ENCODE measurements around the gene FAM193A. TPM values are rescaled to one million over a fixed set of nuclear protein-coding genes. Genes with fewer than 3 reads are reported as not detected.

FAM193A gene
- total RNA-seq, 1 experiment from 2014 or later: 13.6 TPM

- Histone ChIP-seq H3K4me3 (ENCODE audit: low read length) (no peak overlapping the region), H3K9ac (ENCODE audit: low read length) (no peak overlapping the region), H3K4me1 (ENCODE audit: insufficient read depth, low read length) (no peaks in the 10 kb centered on the region), H3F3A (ENCODE audit: low read length, unreplicated experiment) (no peaks in the 10 kb centered on the region), H3K27ac (ENCODE audit: low read length) (no peak overlapping the region), H3K9me3 (ENCODE audit: low read length) (no peaks in the 10 kb centered on the region), H3K9me2 (replicated peaks; ENCODE audit: low read length) (no peaks in the 10 kb centered on the region), H2AFZ (ENCODE audit: low read length) (no peak overlapping the region), H3K79me2 (ENCODE audit: low read length) (no peaks in the 10 kb centered on the region), H3K4me2 (ENCODE audit: low read length) (no peak overlapping the region), H3K27me3 (ENCODE audit: low read length) (no peaks in the 10 kb centered on the region), H3K36me3 (ENCODE audit: low read depth, low read length) (peaks cover under 1% of the 10 kb centered on the region; the same call in 1 of the 2 replicates), H4K20me1 (ENCODE audit: low read length) (no peaks in the 10 kb centered on the region)
- intact Hi-C loops (cut with micrococcal nuclease): no loop called here
- ChIA-PET POLR2A (ENCODE audit: unreplicated experiment) (no interaction called here), CTCF (no interaction called here)
- no peak for TF ChIP-seq CTCF (conservative IDR thresholded peaks at IDR 0.05; ENCODE audit: low read depth, low read length)
- TF ChIP-seq EZH2 (IDR thresholded peaks at IDR 0.05; ENCODE audit: low read length, unreplicated experiment): no peak
- no peak for TF ChIP-seq EZH2phosphoT487 (IDR thresholded peaks at IDR 0.05; ENCODE audit: borderline replicate concordance, low read length)
- ATAC-seq (no peak), DNase-seq (no peak)
- no TSS peak for BruUV-seq (replicated peaks)
Observed at GRCh38 chr4:2685541-2685940, 149.1 kb downstream of the FAM193A start.

- H3K9me3 ChIP-seq (ENCODE audit: low read length): no peaks in the 10 kb centered on the region
- CTCF ChIA-PET: no interaction called here
- no peak overlapping the region for H3K4me3 ChIP-seq (ENCODE audit: low read length)
- no peaks in the 10 kb centered on the region for H3K79me2 ChIP-seq (ENCODE audit: low read length)
- H3K9ac ChIP-seq (ENCODE audit: low read length): no peak overlapping the region
- no peak overlapping the region for H3K4me2 ChIP-seq (ENCODE audit: low read length)
- no peaks in the 10 kb centered on the region for H3K4me1 ChIP-seq (ENCODE audit: insufficient read depth, low read length)
- no peaks in the 10 kb centered on the region for H3K9me2 ChIP-seq (replicated peaks; ENCODE audit: low read length)
- no peak for DNase-seq
- POLR2A ChIA-PET (ENCODE audit: unreplicated experiment): interaction anchor here (0.6 kb wide), 1 partner anchor 150 kb away, joined by 4 read pairs; the partner anchor contains the start of gene FAM193A
- no peak overlapping the region for H3K27ac ChIP-seq (ENCODE audit: low read length)
- H2AFZ ChIP-seq (ENCODE audit: low read length): no peak overlapping the region
- no peaks in the 10 kb centered on the region for H3F3A ChIP-seq (ENCODE audit: low read length, unreplicated experiment)
- H4K20me1 ChIP-seq (ENCODE audit: low read length): no peaks in the 10 kb centered on the region
- H3K36me3 ChIP-seq (ENCODE audit: low read depth, low read length): peaks cover 4% of the 10 kb centered on the region; the same call in 1 of the 2 replicates
- ATAC-seq: no peak
- H3K27me3 ChIP-seq (ENCODE audit: low read length): no peaks in the 10 kb centered on the region
- TF ChIP-seq EZH2 (IDR thresholded peaks at IDR 0.05; ENCODE audit: low read length, unreplicated experiment): no peak
- no peak for TF ChIP-seq EZH2phosphoT487 (IDR thresholded peaks at IDR 0.05; ENCODE audit: borderline replicate concordance, low read length)
- no peak for TF ChIP-seq CTCF (conservative IDR thresholded peaks at IDR 0.05; ENCODE audit: low read depth, low read length)
- intact Hi-C loops (cut with micrococcal nuclease): no loop called here
- BruUV-seq (replicated peaks): no TSS peak
Observed at GRCh38 chr4:2686379-2687265, 150.2 kb downstream of the FAM193A start.

GRCh38 chr4:2688281-2688680 lies 151.8 kb downstream of the FAM193A start:
- Histone ChIP-seq H3K79me2 (ENCODE audit: low read length) (no peaks in the 10 kb centered on the region), H2AFZ (ENCODE audit: low read length) (no peak overlapping the region), H3K9ac (ENCODE audit: low read length) (no peak overlapping the region), H3K9me2 (replicated peaks; ENCODE audit: low read length) (no peaks in the 10 kb centered on the region), H3K36me3 (ENCODE audit: low read depth, low read length) (peaks cover 4% of the 10 kb centered on the region; the same call in 1 of the 2 replicates), H4K20me1 (ENCODE audit: low read length) (no peaks in the 10 kb centered on the region), H3K9me3 (ENCODE audit: low read length) (no peaks in the 10 kb centered on the region), H3K4me2 (ENCODE audit: low read length) (no peak overlapping the region), H3K27ac (ENCODE audit: low read length) (no peak overlapping the region), H3F3A (ENCODE audit: low read length, unreplicated experiment) (no peaks in the 10 kb centered on the region), H3K4me3 (ENCODE audit: low read length) (no peak overlapping the region), H3K4me1 (ENCODE audit: insufficient read depth, low read length) (no peaks in the 10 kb centered on the region), H3K27me3 (ENCODE audit: low read length) (no peaks in the 10 kb centered on the region)
- POLR2A ChIA-PET (ENCODE audit: unreplicated experiment): no interaction called here
- no peak for ATAC-seq
- intact Hi-C loops (cut with micrococcal nuclease): no loop called here
- CTCF ChIA-PET: no interaction called here
- BruUV-seq (replicated peaks): no TSS peak
- no peak for DNase-seq
- TF ChIP-seq EZH2phosphoT487 (IDR thresholded peaks at IDR 0.05; ENCODE audit: borderline replicate concordance, low read length) (no peak), CTCF (conservative IDR thresholded peaks at IDR 0.05; ENCODE audit: low read depth, low read length) (no peak), EZH2 (IDR thresholded peaks at IDR 0.05; ENCODE audit: low read length, unreplicated experiment) (no peak)
